Activated CD4-positive, alpha-beta T cell treated with anti-CD3 and anti-CD28 coated beads for 48 hours (primary cell): Measurements from ENCODE around the gene C19orf44.
A peak's percentile ranks its signal among the peaks of the same experiment; 100 is the strongest.
"Not testable (repeated sequence)": the region's sequence is repeated elsewhere in the genome, so short reads cannot be mapped to it uniquely, and the experiment has no call there.

Source experiments
- DNase-seq: peaks from one replicate; pipeline ENCODE4 v3.0.0-alpha.2; 2020

Gene C19orf44

DNA sequence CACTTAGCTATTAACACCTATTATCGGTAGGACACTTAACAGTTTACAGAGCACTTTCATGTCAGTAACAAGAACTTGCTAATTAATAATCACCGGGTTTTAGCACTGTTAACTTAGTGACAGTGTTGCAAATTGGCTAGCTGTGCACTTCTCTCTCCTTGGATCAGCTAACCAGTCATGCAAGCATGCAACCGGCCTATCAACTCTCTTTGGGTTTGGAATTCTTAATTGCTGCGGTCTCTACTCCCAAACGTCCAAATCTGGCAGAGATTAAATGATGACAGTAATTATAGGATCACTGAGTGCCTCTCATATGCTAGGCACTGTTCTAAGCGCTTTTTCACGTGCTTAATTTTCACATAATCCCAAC is 25.7 kb upstream of the C19orf44 start:
- DNase-seq = no peak

- peak; percentile 46 for DNase-seq
These were observed 25.0 kb upstream of the C19orf44 start for GRCh38 chr19:16470911-16471811.

GRCh38 chr19:16472559-16472899 is 23.7 kb upstream of the C19orf44 start:
- not testable (repeated sequence) for DNase-seq

DNA sequence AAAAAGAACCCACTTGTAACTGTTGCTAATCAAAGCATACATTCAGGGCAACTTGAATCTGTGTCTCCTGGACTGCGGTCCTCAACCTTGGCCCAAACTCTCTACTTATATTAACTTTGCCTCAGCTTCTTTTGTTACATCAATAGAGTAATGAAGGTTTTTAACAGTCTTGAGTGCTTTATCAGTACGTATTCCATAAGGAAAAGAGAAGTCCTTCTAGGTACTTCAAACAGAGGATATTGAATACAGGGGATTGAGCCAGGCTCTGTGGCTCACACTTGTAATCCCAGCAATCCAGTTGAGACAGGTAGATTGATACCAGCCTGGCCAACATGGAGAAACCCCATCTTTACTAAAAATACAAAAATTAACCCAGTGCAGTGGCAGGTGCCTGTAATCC is 23.2 kb upstream of the C19orf44 start:
- no peak for DNase-seq

DNA sequence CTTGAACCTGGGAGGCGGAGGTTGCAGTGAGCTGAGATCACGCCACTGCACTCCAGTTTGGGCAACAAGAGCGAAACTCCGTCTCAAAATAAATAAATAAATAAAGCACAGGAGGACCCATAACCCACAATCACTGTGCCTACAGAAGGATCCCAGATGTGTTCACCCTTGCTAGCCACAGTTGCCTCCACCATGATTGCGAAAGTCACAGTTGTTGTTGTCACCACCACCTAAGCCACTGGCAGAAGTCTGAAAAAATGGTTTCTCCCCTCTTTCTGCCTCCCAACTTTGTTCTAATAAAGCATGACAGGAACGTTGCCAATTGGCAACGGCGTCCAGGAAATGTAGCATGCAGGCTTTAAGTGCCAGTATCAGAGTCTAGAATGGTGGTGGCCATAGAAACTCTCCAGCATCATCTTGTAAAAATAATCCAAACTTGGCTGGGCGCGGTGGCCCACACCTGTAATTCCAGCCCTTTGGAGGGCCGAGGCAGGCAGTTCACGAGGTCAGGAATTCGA is 22.3 kb upstream of the C19orf44 start:
- DNase-seq = no peak

GRCh38 chr19:16476401-16476800 is 19.8 kb upstream of the C19orf44 start:
- DNase-seq = no peak

- DNase-seq = no peak
These were observed 18.9 kb upstream of the C19orf44 start for GRCh38 chr19:16477311-16477710.

DNA sequence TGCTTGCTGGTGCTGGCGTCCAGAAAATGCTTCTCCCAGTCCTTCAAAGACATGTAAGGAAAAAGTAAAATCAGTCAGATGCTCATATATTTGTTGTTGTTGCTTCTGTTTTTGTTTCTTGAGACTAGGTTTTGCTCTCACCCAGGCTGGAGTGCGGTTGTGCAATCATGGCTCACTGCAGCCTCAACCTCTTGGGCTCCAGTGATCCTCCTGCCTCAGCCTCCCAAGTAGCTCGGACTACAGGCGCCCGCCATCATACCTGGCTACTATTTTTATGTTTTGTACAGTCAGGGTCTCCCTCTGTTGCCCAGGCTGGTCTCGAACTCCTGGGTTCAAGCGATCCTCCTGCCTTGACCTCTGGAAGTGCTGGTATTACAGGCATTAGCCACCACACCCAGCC is 13.4 kb upstream of the C19orf44 start:
- DNase-seq = no peak

DNA sequence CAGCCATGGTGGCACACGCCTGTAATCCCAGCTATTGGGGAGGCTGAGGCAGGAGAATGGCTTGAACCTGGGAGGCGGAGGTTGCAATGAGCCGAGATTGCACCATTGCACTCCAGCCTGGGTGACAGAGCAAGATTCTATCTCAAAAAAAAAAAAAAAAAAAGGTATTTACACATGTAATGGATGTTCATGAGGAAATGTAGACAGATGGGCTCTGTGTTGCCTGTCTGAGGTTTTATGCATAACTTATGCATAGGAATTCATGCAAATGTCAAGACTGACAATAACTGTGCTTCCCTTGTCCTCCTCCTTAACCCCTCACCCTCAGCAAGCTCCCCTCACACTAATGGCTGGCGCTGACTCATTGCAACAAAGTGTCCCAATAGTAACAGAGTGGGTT is 9.7 kb upstream of the C19orf44 start:
- not testable (repeated sequence) for DNase-seq

- no peak for DNase-seq
These were observed 404 bp downstream of the C19orf44 start for GRCh38 chr19:16496613-16496983.

DNA sequence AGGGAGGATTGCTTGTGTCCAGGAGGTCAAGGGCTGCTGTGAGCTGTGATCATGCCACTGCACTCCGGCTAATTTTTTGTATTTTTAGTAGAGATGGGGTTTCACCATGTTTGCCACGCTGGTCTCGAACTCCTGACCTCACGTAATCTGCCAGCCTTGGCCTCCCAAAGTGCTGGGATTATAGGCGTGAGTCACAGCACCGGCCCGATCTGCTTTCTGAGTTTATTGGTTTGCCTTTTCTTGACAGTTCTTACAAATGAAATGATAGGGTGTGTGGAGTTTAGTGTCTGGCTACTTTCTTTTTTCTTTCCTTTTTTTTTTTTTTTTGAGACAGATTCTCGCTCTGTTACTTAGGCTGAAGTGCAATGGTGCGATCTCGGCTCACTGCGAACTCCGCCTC is 848 bp downstream of the C19orf44 start:
- DNase-seq = no peak

- DNase-seq = no peak
These were observed 1.6 kb downstream of the C19orf44 start for GRCh38 chr19:16497837-16498236.

DNA sequence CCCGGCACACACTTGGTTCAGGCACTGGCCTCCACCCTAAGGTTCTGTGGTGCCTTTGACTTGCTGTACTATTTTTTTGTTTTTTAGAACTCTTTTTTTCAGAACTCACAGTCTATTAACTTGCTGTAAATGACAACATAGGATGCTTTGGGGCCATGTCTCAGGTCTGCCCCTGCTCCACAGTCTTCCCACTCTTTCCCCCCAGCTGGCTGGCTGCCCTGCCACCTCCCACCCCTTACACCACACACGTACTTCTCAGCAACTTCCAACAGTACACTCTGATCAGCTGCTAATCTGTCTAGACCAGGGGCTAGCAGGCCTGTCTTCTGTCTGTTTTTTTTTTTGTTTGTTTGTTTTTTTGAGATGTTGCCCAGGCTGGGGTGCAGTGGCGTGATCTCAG is 8.1 kb downstream of the C19orf44 start:
- DNase-seq = no peak

- not testable (repeated sequence) for DNase-seq
These were observed 10.0 kb downstream of the C19orf44 start for GRCh38 chr19:16506161-16506560.

DNA sequence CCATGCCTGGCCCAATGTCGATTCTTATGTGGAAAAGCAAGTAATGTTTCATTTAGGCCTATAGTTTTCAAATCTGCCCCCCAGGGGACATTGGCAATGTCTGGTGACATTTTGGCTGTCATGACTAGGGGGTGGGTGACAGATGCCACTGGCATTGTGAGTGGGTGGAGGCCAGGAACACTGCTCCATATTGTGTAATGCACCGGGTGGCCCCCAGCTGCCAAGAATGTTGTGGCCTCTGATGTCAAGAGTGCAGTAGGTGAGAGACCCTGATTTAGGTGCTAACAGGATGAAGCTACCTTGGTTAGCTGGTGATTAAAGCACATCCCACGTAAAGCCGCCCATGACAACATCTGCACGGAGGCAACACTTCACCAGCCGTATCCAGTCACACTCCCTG is 10.8 kb downstream of the C19orf44 start:
- DNase-seq = no peak

GRCh38 chr19:16508546-16508945 is 12.4 kb downstream of the C19orf44 start:
- no peak for DNase-seq

GRCh38 chr19:16509141-16510061 is 13.2 kb downstream of the C19orf44 start:
- DNase-seq = no peak

- not testable (repeated sequence) for DNase-seq
These were observed 16.4 kb downstream of the C19orf44 start for GRCh38 chr19:16512611-16513010.

DNA sequence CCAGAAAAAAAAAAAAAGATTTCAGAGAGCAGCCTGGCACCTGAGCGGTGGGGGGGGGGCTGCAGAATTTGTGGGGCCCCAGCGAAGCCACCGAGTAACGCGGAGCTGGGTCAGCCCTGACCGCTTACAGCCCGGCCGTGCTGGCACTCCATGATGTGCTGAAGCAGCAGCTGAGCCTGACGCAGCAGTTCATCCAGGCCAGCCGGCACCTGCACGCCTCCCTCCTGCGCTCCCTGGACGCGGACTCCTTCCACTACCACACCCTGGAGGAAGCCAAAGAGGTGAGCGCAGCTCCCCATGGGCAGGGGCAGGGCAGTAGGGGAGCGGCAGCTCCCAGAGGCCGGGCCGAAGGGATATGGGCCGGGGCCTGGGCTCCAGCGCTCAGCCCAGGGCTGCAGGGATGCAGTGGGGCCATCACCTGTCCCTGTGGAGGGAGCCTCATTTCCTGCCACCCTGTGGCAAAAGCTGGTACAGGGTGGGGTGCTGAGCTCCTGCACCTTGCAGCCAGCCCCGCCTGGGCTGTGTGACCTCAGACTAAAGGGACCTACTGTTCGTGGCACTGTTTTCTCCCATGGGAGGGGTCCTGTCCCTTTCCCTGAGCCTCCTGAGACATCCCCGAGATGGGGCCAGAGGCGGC is 18.3 kb downstream of the C19orf44 start:
- no peak for DNase-seq

DNA sequence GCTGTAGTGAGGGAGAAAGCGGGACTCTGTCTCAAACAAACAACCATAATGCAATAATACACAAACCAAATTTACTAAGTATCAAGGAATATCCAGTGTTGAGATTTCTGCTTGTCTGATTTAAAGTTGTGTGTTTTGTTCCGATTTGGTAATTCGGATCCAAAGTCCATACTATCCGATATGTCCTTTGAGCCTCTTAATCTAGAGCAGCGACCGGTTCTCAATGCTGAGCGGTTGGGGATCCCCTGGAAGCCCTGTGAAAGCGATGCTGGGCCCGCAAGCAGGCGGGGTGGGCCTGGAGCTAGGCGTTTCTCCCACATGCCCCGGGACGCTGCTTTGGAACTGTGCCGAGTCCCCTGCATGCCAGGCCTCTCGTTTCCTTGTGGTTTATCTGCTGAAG is 20.2 kb downstream of the C19orf44 start:
- no peak for DNase-seq

- no peak for DNase-seq
These were observed 20.9 kb downstream of the C19orf44 start for GRCh38 chr19:16516923-16517610.

- no peak for DNase-seq
These were observed 21.9 kb downstream of the C19orf44 start for GRCh38 chr19:16518061-16518460.
